Ecto neural progenitor cell (in vitro differentiated cells): ENCODE data around the gene SPATA2.
"Not testable (repeated sequence)": the region's sequence is repeated elsewhere in the genome, so short reads cannot be mapped to it uniquely, and the experiment has no call there.

Experiments used
- DNase-seq: peaks from one replicate; pipeline ENCODE4 v3.0.0-alpha.2; 2018; ENCODE audit warnings: low spot score

The SPATA2 gene

GRCh38 chr20:49883246-49883802 lies 32.0 kb downstream of the SPATA2 start:
- DNase-seq = no peak

GRCh38 chr20:49882171-49882970 lies 33.0 kb downstream of the SPATA2 start:
- no peak for DNase-seq

- DNase-seq = no peak
Measured at GRCh38 chr20:49880724-49881445, 34.4 kb downstream of the SPATA2 start.

GRCh38 chr20:49880177-49880576 lies 35.2 kb downstream of the SPATA2 start:
- no peak for DNase-seq

GRCh38 chr20:49878977-49879376 lies 36.4 kb downstream of the SPATA2 start:
- no peak for DNase-seq

- no peak for DNase-seq
Measured at GRCh38 chr20:49877386-49877921, 37.9 kb downstream of the SPATA2 start.

GRCh38 chr20:49874696-49875095 lies 40.6 kb downstream of the SPATA2 start:
- DNase-seq = no peak

GRCh38 chr20:49872056-49872455 lies 43.3 kb downstream of the SPATA2 start:
- no peak for DNase-seq

GRCh38 chr20:49871391-49871948 lies 43.9 kb downstream of the SPATA2 start:
- no peak for DNase-seq

GRCh38 chr20:49870261-49870660 lies 45.1 kb downstream of the SPATA2 start:
- no peak for DNase-seq

GRCh38 chr20:49868964-49869363 lies 46.4 kb downstream of the SPATA2 start:
- no peak for DNase-seq

GRCh38 chr20:49868538-49868937 lies 46.8 kb downstream of the SPATA2 start:
- no peak for DNase-seq

- DNase-seq = no peak
Measured at GRCh38 chr20:49867453-49868215, 47.7 kb downstream of the SPATA2 start.

- DNase-seq = no peak
Measured at GRCh38 chr20:49866051-49866450, 49.3 kb downstream of the SPATA2 start.

- DNase-seq = no peak
Measured at GRCh38 chr20:49865559-49865958, 49.8 kb downstream of the SPATA2 start.

- no peak for DNase-seq
Measured at GRCh38 chr20:49863666-49864065, 51.7 kb downstream of the SPATA2 start.

- no peak for DNase-seq
Measured at GRCh38 chr20:49862607-49863200, 52.6 kb downstream of the SPATA2 start.

GRCh38 chr20:49861232-49861631 lies 54.1 kb downstream of the SPATA2 start:
- not testable (repeated sequence) for DNase-seq

- no peak for DNase-seq
Measured at GRCh38 chr20:49859807-49860206, 55.5 kb downstream of the SPATA2 start.

GRCh38 chr20:49859011-49859410 lies 56.3 kb downstream of the SPATA2 start:
- DNase-seq = no peak

- DNase-seq = no peak
Measured at GRCh38 chr20:49858076-49858585, 57.2 kb downstream of the SPATA2 start.
